WTC11 (cell line): ENCODE data around the gene BAG3. TPM values are rescaled to one million over a fixed set of nuclear protein-coding genes. Genes with fewer than 3 reads are reported as not detected.

ENCODE experiments used
- ATAC-seq: fragments of 200-7000 bp; cut with Tn5 transposase; 2 replicates; pipeline ENCODE4 v1.10.0; 2021; ENCODE audit warnings: mild to moderate bottlenecking, moderate library complexity
- CTCF ChIA-PET: fragments of 300-600 bp; sonication (Branson Sonifier 250); formaldehyde crosslinking; loops from one replicate; lab custom pipeline; 2021; ENCODE audit warnings: antibody characterized with exemption; lab: Charles Lee
- POLR2A ChIA-PET: fragments of 350-600 bp; sonication (Branson Sonifier 250); formaldehyde crosslinking; loops from one replicate; lab custom pipeline; 2021; ENCODE audit warnings: antibody characterized with exemption; lab: Charles Lee
- DNase-seq: peaks from one replicate; pipeline ENCODE4 v3.0.0; 2021; ENCODE audit warnings: low spot score
- H3K27ac Mint-ChIP-seq: 2 replicates; pipeline ENCODE4 v1.8.0; 2021; ENCODE audit warnings: mixed read lengths
- H3K27me3 Mint-ChIP-seq: 2 replicates; pipeline ENCODE4 v1.8.0; 2021; ENCODE audit warnings: low read depth, mild to moderate bottlenecking, moderate library complexity, mixed read lengths
- H3K36me3 Mint-ChIP-seq: 2 replicates; pipeline ENCODE4 v1.8.0; 2021; ENCODE audit warnings: mixed read lengths
- H3K4me1 Mint-ChIP-seq: 2 replicates; pipeline ENCODE4 v1.8.0; 2022; ENCODE audit warnings: mixed read lengths
- H3K4me3 Mint-ChIP-seq: 2 replicates; pipeline ENCODE4 v1.8.0; 2021; ENCODE audit warnings: mild to moderate bottlenecking, moderate library complexity, mixed read lengths
- H3K9me3 Mint-ChIP-seq: 2 replicates; pipeline ENCODE4 v1.8.0; 2021; ENCODE audit warnings: mixed read lengths
- CBFB ChIP-seq: sonication (generic); formaldehyde crosslinking; IDR thresholded peaks from 2 replicates; pipeline ENCODE4 v1.8.1; 2022; ENCODE audit warnings: mild to moderate bottlenecking, low read depth, missing genetic modification reagents
- ESRRA ChIP-seq: sonication (generic); formaldehyde crosslinking; IDR thresholded peaks from 2 replicates; pipeline ENCODE4 v1.8.1; 2022; ENCODE audit warnings: mild to moderate bottlenecking, missing genetic modification reagents, borderline replicate concordance
- FOXK1 ChIP-seq: sonication (generic); formaldehyde crosslinking; IDR thresholded peaks from 2 replicates; pipeline ENCODE4 v1.8.0; 2022; ENCODE audit warnings: mild to moderate bottlenecking, moderate library complexity, missing genetic modification reagents
- GRHL2 ChIP-seq: fragments of 250-450 bp; sonication (Bioruptor Pico); IDR thresholded peaks from 2 replicates; pipeline ENCODE4 v1.8.0; 2022; ENCODE audit warnings: mild to moderate bottlenecking, moderate library complexity; ENCODE audit not compliant: insufficient replicate concordance, severe bottlenecking
- GTF2I ChIP-seq: fragments of 250-450 bp; sonication (Bioruptor Pico); conservative IDR thresholded peaks from 2 replicates; pipeline ENCODE4 v1.4.0; 2021; ENCODE audit warnings: mild to moderate bottlenecking
- NR1H2 ChIP-seq: sonication (generic); formaldehyde crosslinking; IDR thresholded peaks from 2 replicates; pipeline ENCODE4 v1.9.0; 2021; ENCODE audit warnings: mild to moderate bottlenecking, moderate library complexity, missing genetic modification reagents
- NR2C2 ChIP-seq: sonication (generic); formaldehyde crosslinking; IDR thresholded peaks from 2 replicates; pipeline ENCODE4 v1.8.0; 2022; ENCODE audit warnings: mild to moderate bottlenecking, missing genetic modification reagents
- OVOL2 ChIP-seq: fragments of 250-450 bp; sonication (Bioruptor Pico); IDR thresholded peaks from 2 replicates; pipeline ENCODE4 v1.9.0; 2021; ENCODE audit warnings: mild to moderate bottlenecking, borderline replicate concordance
- RORB ChIP-seq: fragments of 250-450 bp; sonication (Bioruptor Pico); IDR thresholded peaks from 2 replicates; pipeline ENCODE4 v1.9.0; 2021; ENCODE audit warnings: mild to moderate bottlenecking
- SMAD3 ChIP-seq: sonication (generic); formaldehyde crosslinking; IDR thresholded peaks from 2 replicates; pipeline ENCODE4 v1.8.0; 2022; ENCODE audit warnings: missing genetic modification reagents, mild to moderate bottlenecking, borderline replicate concordance
- SP1 ChIP-seq: sonication (generic); formaldehyde crosslinking; conservative IDR thresholded peaks from 2 replicates; pipeline ENCODE4 v1.8.1; 2022; ENCODE audit warnings: missing genetic modification reagents
- TP53 ChIP-seq: sonication (generic); formaldehyde crosslinking; IDR thresholded peaks from 2 replicates; pipeline ENCODE4 v1.8.1; 2023; ENCODE audit warnings: mild to moderate bottlenecking, missing genetic modification reagents
- ZBTB21 ChIP-seq: sonication (generic); formaldehyde crosslinking; IDR thresholded peaks from 2 replicates; pipeline ENCODE4 v1.8.1; 2023; ENCODE audit warnings: mild to moderate bottlenecking, missing genetic modification reagents, borderline replicate concordance
- ZNF121 ChIP-seq: sonication (generic); formaldehyde crosslinking; IDR thresholded peaks from 2 replicates; pipeline ENCODE4 v1.8.0; 2023; ENCODE audit warnings: missing genetic modification reagents
- ZNF219 ChIP-seq: sonication (generic); formaldehyde crosslinking; IDR thresholded peaks from 2 replicates; pipeline ENCODE4 v1.8.0; 2023; ENCODE audit warnings: missing genetic modification reagents, mild to moderate bottlenecking, borderline replicate concordance
- ZNF263 ChIP-seq: sonication (generic); formaldehyde crosslinking; IDR thresholded peaks from 2 replicates; pipeline ENCODE4 v1.8.1; 2022; ENCODE audit warnings: low read depth, mild to moderate bottlenecking, moderate library complexity, missing genetic modification reagents
- total RNA-seq: library from RNA; stranded (reverse); gene quantifications from 3 replicates; pipeline ENCODE4 v1.2.3, GENCODE V29; 2021
- TF ChIP-seq, protein P1 (sequence below): sonication (generic); formaldehyde crosslinking; IDR thresholded peaks from 2 replicates; pipeline ENCODE4 v1.8.0; 2022; ENCODE audit warnings: mild to moderate bottlenecking, missing genetic modification reagents
- TF ChIP-seq, protein P2 (sequence below): sonication (generic); formaldehyde crosslinking; IDR thresholded peaks from 2 replicates; pipeline ENCODE4 v1.8.1; 2022; ENCODE audit warnings: low read depth, mild to moderate bottlenecking, moderate library complexity, missing genetic modification reagents, borderline replicate concordance
- TF ChIP-seq, protein P3 (sequence below): sonication (generic); formaldehyde crosslinking; conservative IDR thresholded peaks from 2 replicates; pipeline ENCODE4 v1.8.1; 2022; ENCODE audit warnings: mild to moderate bottlenecking, missing genetic modification reagents
- TF ChIP-seq, protein P4 (sequence below): sonication (generic); formaldehyde crosslinking; IDR thresholded peaks from 2 replicates; pipeline ENCODE4 v1.8.1; 2023; ENCODE audit warnings: mild to moderate bottlenecking, moderate library complexity, missing genetic modification reagents
- TF ChIP-seq, protein P5 (sequence below): fragments of 250-450 bp; sonication (Bioruptor Pico); IDR thresholded peaks from 2 replicates; pipeline ENCODE4 v1.8.0; 2021; ENCODE audit warnings: mild to moderate bottlenecking
- TF ChIP-seq, protein P6 (sequence below): sonication (generic); formaldehyde crosslinking; IDR thresholded peaks from 2 replicates; pipeline ENCODE4 v1.8.1; 2023; ENCODE audit warnings: mild to moderate bottlenecking, missing genetic modification reagents, borderline replicate concordance

The BAG3 gene
- total RNA-seq, 1 experiment from 2014 or later = 15.7 TPM

DNA sequence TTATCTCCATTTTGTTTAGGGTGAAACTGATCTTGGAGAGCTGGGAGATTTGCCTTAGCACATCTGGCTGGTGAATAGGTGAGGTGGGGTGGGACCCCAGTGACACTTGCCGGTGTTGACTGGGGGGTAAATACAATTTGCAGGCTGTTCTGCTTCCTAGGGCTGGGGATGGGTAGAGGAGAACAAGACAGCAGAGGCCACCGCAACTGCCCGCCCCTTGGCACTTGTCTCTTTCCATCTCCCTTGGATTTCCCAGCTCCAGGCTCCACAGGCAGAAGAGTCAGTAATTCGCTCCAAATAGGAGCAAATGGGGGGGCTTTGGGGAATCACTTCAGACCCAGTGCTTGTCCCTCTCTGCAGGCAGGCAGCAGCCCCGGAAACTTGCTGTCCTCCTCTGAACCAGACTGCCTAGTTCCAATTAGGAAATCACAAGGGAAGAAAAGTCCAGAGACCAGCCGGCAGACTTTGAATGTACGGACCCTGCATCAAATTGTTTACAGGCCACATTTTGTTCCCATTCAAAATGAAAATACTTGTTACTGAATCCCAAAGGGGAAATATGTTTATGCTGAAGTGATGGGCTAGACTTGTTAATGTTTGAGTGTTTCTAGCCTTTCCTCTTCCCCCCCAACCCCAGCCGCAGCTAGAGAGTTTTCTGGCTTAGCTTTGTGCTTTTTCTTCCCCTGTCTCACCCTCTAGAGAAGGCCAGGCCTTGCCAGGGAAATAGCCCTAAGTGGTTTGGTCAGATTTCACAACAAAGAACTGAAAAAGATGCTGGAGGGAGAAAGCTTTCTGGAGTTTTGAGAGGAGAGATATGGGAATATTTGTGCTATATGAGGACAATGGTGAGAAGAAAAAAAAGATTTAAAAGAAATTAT, 64.7 kb downstream of the BAG3 start:
- 0 out of 2 replicates have a peak overlapping the region, but pooled peaks have one; percentile 18 for H3K27ac Mint-ChIP-seq
- H3K4me3 Mint-ChIP-seq = no peak overlapping the region
- H3K27me3 Mint-ChIP-seq = peaks cover 4% of the 10 kb centered on the region; the same call in 1 of the 2 replicates
- ATAC-seq (peak; percentile 46), DNase-seq (no peak)
- CTCF ChIA-PET = interaction anchor here (1.1 to 1.7 kb wide), 3 partner anchors 10 to 35 kb away, joined by 4 to 5 read pairs (median 5); partner anchors contain the start of gene INPP5F
- POLR2A ChIA-PET = interaction anchor here (1.8 kb wide), 1 partner anchor 10 kb away, joined by 10 read pairs; the partner anchor contains the start of gene INPP5F
- TF ChIP-seq, protein P1, sequence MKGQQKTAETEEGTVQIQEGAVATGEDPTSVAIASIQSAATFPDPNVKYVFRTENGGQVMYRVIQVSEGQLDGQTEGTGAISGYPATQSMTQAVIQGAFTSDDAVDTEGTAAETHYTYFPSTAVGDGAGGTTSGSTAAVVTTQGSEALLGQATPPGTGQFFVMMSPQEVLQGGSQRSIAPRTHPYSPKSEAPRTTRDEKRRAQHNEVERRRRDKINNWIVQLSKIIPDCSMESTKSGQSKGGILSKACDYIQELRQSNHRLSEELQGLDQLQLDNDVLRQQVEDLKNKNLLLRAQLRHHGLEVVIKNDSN (CRISPR knock-in tag) = no peak
- TF ChIP-seq ESRRA (CRISPR knock-in tag) (no peak), ZNF121 (CRISPR knock-in tag) (no peak), CBFB (CRISPR knock-in tag) (no peak), GTF2I (no peak), OVOL2 (CRISPR knock-in tag) (no peak), RORB (no peak), NR1H2 (no peak), GRHL2 (no peak), NR2C2 (CRISPR knock-in tag) (no peak), ZNF219 (CRISPR knock-in tag) (no peak), ZBTB21 (CRISPR knock-in tag) (no peak), TP53 (no peak), SP1 (CRISPR knock-in tag) (no peak), ZNF263 (CRISPR knock-in tag) (no peak)
- TF ChIP-seq, protein P2, sequence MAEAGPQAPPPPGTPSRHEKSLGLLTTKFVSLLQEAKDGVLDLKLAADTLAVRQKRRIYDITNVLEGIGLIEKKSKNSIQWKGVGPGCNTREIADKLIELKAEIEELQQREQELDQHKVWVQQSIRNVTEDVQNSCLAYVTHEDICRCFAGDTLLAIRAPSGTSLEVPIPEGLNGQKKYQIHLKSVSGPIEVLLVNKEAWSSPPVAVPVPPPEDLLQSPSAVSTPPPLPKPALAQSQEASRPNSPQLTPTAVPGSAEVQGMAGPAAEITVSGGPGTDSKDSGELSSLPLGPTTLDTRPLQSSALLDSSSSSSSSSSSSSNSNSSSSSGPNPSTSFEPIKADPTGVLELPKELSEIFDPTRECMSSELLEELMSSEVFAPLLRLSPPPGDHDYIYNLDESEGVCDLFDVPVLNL (CRISPR knock-in tag) = no peak
- TF ChIP-seq, protein P3, sequence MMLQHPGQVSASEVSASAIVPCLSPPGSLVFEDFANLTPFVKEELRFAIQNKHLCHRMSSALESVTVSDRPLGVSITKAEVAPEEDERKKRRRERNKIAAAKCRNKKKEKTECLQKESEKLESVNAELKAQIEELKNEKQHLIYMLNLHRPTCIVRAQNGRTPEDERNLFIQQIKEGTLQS (CRISPR knock-in tag) = no peak
- TF ChIP-seq, protein P4, sequence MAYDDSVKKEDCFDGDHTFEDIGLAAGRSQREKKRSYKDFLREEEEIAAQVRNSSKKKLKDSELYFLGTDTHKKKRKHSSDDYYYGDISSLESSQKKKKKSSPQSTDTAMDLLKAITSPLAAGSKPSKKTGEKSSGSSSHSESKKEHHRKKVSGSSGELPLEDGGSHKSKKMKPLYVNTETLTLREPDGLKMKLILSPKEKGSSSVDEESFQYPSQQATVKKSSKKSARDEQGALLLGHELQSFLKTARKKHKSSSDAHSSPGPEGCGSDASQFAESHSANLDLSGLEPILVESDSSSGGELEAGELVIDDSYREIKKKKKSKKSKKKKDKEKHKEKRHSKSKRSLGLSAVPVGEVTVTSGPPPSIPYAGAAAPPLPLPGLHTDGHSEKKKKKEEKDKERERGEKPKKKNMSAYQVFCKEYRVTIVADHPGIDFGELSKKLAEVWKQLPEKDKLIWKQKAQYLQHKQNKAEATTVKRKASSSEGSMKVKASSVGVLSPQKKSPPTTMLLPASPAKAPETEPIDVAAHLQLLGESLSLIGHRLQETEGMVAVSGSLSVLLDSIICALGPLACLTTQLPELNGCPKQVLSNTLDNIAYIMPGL (CRISPR knock-in tag) = no peak
- TF ChIP-seq, protein P5, sequence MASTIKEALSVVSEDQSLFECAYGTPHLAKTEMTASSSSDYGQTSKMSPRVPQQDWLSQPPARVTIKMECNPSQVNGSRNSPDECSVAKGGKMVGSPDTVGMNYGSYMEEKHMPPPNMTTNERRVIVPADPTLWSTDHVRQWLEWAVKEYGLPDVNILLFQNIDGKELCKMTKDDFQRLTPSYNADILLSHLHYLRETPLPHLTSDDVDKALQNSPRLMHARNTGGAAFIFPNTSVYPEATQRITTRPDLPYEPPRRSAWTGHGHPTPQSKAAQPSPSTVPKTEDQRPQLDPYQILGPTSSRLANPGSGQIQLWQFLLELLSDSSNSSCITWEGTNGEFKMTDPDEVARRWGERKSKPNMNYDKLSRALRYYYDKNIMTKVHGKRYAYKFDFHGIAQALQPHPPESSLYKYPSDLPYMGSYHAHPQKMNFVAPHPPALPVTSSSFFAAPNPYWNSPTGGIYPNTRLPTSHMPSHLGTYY = no peak
- peaks cover 15% of the 10 kb centered on the region for H3K36me3 Mint-ChIP-seq
- H3K4me1 Mint-ChIP-seq = peaks cover 10% of the 10 kb centered on the region
- peaks cover 19% of the 10 kb centered on the region for H3K9me3 Mint-ChIP-seq

DNA sequence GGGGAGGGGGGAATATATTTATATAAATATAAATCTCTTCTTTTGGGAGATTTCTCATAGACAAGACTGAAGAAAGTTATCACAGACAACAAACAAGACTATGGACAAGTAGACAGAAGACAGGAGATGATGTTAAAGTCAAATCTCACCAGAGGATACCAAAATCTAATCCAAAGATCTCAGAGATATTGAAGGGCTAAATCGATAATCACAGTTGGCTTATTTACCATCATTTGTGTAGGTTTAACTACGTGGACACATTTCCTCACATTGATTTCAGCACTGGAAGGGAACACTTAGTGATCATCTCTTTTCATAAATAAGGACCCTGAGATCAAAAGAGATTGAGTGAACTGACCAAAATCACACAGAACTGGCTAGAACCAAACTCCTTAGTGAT, 72.0 kb downstream of the BAG3 start:
- H3K27ac Mint-ChIP-seq = no peak overlapping the region
- TF ChIP-seq, protein P6, sequence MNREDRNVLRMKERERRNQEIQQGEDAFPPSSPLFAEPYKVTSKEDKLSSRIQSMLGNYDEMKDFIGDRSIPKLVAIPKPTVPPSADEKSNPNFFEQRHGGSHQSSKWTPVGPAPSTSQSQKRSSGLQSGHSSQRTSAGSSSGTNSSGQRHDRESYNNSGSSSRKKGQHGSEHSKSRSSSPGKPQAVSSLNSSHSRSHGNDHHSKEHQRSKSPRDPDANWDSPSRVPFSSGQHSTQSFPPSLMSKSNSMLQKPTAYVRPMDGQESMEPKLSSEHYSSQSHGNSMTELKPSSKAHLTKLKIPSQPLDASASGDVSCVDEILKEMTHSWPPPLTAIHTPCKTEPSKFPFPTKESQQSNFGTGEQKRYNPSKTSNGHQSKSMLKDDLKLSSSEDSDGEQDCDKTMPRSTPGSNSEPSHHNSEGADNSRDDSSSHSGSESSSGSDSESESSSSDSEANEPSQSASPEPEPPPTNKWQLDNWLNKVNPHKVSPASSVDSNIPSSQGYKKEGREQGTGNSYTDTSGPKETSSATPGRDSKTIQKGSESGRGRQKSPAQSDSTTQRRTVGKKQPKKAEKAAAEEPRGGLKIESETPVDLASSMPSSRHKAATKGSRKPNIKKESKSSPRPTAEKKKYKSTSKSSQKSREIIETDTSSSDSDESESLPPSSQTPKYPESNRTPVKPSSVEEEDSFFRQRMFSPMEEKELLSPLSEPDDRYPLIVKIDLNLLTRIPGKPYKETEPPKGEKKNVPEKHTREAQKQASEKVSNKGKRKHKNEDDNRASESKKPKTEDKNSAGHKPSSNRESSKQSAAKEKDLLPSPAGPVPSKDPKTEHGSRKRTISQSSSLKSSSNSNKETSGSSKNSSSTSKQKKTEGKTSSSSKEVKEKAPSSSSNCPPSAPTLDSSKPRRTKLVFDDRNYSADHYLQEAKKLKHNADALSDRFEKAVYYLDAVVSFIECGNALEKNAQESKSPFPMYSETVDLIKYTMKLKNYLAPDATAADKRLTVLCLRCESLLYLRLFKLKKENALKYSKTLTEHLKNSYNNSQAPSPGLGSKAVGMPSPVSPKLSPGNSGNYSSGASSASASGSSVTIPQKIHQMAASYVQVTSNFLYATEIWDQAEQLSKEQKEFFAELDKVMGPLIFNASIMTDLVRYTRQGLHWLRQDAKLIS = no peak
- TF ChIP-seq SMAD3 (no peak), FOXK1 (no peak), ZBTB21 (CRISPR knock-in tag) (no peak)
- DNase-seq (no peak), ATAC-seq (no peak)
- H3K4me1 Mint-ChIP-seq = peaks cover 30% of the 10 kb centered on the region
- H3K9me3 Mint-ChIP-seq = peaks cover 12% of the 10 kb centered on the region
- H3K27me3 Mint-ChIP-seq = peaks cover 4% of the 10 kb centered on the region; the same call in 1 of the 2 replicates
- H3K4me3 Mint-ChIP-seq = no peak overlapping the region
- ChIA-PET POLR2A (no interaction called here), CTCF (no interaction called here)
- H3K36me3 Mint-ChIP-seq = peaks cover 10% of the 10 kb centered on the region
